ENCODE measurements around the gene PERCC1.

DNA sequence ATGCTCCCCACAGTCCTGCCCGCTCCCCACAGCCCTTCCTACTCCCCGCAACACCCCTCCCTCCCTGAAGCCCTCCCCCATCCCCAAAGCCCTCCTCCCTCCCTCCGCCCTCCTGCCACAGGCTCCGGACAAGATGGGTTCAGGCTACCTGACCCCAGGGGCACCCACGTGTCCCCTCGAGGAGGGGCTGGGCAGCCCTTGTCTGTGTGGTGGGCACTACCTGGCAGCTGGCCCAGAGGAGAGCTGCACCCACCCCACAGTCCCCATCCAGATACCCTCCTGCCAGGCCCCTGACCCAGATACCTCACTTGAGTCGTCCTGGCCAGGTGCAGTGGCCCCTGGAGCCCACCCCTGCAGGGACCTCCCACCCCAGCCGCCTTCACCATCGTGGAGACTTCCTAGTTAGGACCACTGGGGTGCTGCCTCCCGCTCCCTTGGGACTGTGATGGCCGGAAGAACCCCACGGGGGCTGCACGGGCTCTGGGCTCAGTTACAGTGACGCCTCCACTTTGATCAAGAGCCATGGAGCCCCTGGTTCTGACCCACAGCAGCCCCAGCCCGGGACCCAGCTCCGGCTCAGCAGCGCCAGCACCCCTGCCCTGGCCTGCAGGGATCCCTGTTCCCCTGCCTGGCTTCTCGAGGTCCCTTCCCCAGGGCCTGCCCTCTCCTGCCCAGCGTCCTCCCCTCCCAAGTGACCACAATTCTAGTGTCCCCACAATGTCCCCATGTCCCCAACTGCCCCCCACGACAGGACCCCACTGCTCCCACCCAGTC lies 806 bp downstream of the PERCC1 start:
- no peak for TF ChIP-seq CTCF (IDR thresholded peaks at IDR 0.05)
- no peak for TF ChIP-seq POLR2A (IDR thresholded peaks at IDR 0.05)
